HFFc6 (cell line): ENCODE measurements around the gene NAA60. TPM values are rescaled to one million over a fixed set of nuclear protein-coding genes. Genes with fewer than 3 reads are reported as not detected.

ENCODE experiments used
- DNase-seq: peaks from one replicate; pipeline ENCODE4 v3.0.0-alpha.2; 2018
- H3K27ac Mint-ChIP-seq: 2 replicates; pipeline ENCODE4 v1.8.0; 2020; ENCODE audit warnings: mild to moderate bottlenecking, mixed read lengths
- H3K27me3 Mint-ChIP-seq: 2 replicates; pipeline ENCODE4 v1.8.0; 2021; ENCODE audit warnings: mild to moderate bottlenecking, moderate library complexity, mixed read lengths; ENCODE audit not compliant: insufficient read depth
- H3K36me3 Mint-ChIP-seq: 2 replicates; pipeline ENCODE4 v1.8.0; 2021; ENCODE audit warnings: low read depth, mixed read lengths
- H3K4me1 Mint-ChIP-seq: 2 replicates; pipeline ENCODE4 v1.8.0; 2020; ENCODE audit warnings: low read depth, mixed read lengths
- H3K4me3 Mint-ChIP-seq: 2 replicates; pipeline ENCODE4 v1.8.0; 2020; ENCODE audit warnings: mild to moderate bottlenecking, moderate library complexity, mixed read lengths
- H3K9me3 Mint-ChIP-seq: 2 replicates; pipeline ENCODE4 v1.8.0; 2020; ENCODE audit warnings: mild to moderate bottlenecking, mixed read lengths
- CTCF ChIP-seq: fragments of 200-600 bp; sonication (generic); IDR thresholded peaks from 2 replicates; pipeline ENCODE4 v1.5.0; 2021; ENCODE audit warnings: antibody characterized with exemption, mild to moderate bottlenecking
- total RNA-seq, 6 experiments: library from RNA; stranded (reverse); fragmentation: NEBNext Ultra II Directional; extraction: Animal tissue kit (Norgen Biotek cat#: 25700); gene quantifications; 2 replicates in 1 of 6; 3 replicates in 5 of 6; pipeline ENCODE4 v1.2.3, GENCODE V29; 2021

NAA60 gene
- total RNA-seq, 6 experiments from 2014 or later = 30.7 to 44.6 (median 34.6) TPM

- peak; percentile 19 for DNase-seq
- no peaks in the 10 kb centered on the region for H3K9me3 Mint-ChIP-seq
- peaks cover 54% of the 10 kb centered on the region for H3K4me1 Mint-ChIP-seq
- peak overlapping the region; percentile 96 for H3K27ac Mint-ChIP-seq
- no peak; the same call in 1 of the 2 replicates for TF ChIP-seq CTCF
- H3K27me3 Mint-ChIP-seq = no peaks in the 10 kb centered on the region; the same call in 1 of the 2 replicates
- peak overlapping the region; percentile 94 for H3K4me3 Mint-ChIP-seq
- H3K36me3 Mint-ChIP-seq = peaks cover 4% of the 10 kb centered on the region; the same call in 1 of the 2 replicates
Measured at GRCh38 chr16:3458852-3459361, 15.4 kb downstream of the NAA60 start.

- TF ChIP-seq CTCF = no peak
- H3K4me1 Mint-ChIP-seq = peaks cover 48% of the 10 kb centered on the region
- H3K9me3 Mint-ChIP-seq = no peaks in the 10 kb centered on the region
- peak; percentile 65 for DNase-seq
- no peaks in the 10 kb centered on the region; the same call in 1 of the 2 replicates for H3K27me3 Mint-ChIP-seq
- H3K27ac Mint-ChIP-seq = peak overlapping the region; percentile 96
- H3K36me3 Mint-ChIP-seq = peaks cover 4% of the 10 kb centered on the region; the same call in 1 of the 2 replicates
- peak overlapping the region; percentile 94 for H3K4me3 Mint-ChIP-seq
Measured at GRCh38 chr16:3459401-3460090, 16.1 kb downstream of the NAA60 start.

DNA sequence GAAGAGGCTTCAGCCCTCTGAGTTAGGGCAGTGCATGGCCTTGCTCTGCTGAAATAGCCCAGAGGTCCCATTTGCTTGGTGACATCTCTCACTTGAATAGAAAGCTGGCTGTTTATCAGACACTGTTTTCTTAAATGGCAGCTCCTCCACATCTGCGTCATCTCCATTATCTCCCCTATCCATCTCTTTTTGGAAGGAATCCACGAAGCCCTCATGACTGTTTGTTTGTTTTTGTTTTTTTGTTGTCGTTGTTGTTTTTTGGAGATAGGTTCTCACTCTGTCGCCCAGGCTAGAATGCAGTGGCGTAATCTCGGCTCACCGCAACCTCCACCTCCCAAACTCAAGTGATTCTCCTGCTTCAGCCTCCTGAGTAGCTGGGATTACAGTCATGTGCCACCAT, 16.6 kb downstream of the NAA60 start:
- TF ChIP-seq CTCF = no peak
- Mint-ChIP-seq H3K4me3 (peak overlapping the region; percentile 94), H3K27me3 (no peaks in the 10 kb centered on the region; the same call in 1 of the 2 replicates), H3K9me3 (no peaks in the 10 kb centered on the region), H3K36me3 (peaks cover 4% of the 10 kb centered on the region; the same call in 1 of the 2 replicates), H3K4me1 (peaks cover 48% of the 10 kb centered on the region), H3K27ac (peak overlapping the region; percentile 96)
- no peak for DNase-seq

DNA sequence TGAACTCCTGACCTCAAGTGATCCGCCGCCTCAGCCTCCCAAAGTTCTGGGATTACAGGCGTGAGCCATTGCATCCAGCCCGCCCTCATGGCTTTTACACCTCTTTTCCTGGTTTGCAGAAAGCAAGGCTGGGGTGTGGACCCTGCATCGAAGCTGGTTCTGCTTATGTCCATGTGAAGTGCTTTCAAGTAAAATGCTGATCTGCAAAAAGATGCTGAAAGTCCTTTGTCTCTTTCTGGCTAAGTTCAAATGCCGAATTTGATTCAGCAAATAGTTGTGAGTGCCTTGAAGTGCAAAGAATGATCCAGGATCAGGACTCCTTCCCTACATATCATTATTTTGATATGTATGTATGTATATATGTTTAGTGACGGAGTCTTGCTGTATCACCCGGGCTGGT, 17.1 kb downstream of the NAA60 start:
- Mint-ChIP-seq H3K4me3 (no peak overlapping the region), H3K4me1 (peaks cover 48% of the 10 kb centered on the region), H3K36me3 (peaks cover 4% of the 10 kb centered on the region; the same call in 1 of the 2 replicates), H3K9me3 (no peaks in the 10 kb centered on the region), H3K27ac (no peak overlapping the region), H3K27me3 (no peaks in the 10 kb centered on the region; the same call in 1 of the 2 replicates)
- TF ChIP-seq CTCF = no peak
- no peak for DNase-seq

DNA sequence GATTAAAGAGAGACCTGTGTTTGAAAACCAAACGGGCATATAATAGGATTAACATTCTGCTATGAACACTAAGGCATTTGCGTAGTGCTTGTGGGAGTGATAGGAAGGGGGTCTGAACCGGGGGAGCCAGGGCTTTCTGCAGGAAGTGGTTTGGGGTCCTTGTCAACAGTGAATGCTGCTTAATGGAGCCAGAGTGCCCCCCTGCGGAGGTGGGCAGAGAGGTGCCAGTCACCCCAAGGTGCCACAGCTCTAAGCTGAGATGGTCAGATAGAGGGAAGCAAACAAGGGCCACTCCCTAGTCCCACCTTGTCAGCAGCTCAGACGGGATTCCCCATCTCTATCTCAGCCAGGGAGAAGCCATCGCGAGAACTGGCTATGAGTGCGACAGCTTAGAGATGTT, 17.7 kb downstream of the NAA60 start:
- peaks cover 4% of the 10 kb centered on the region; the same call in 1 of the 2 replicates for H3K36me3 Mint-ChIP-seq
- DNase-seq = no peak
- H3K9me3 Mint-ChIP-seq = no peaks in the 10 kb centered on the region
- H3K27me3 Mint-ChIP-seq = no peaks in the 10 kb centered on the region; the same call in 1 of the 2 replicates
- TF ChIP-seq CTCF = no peak
- H3K4me3 Mint-ChIP-seq = no peak overlapping the region
- no peak overlapping the region for H3K27ac Mint-ChIP-seq
- peaks cover 46% of the 10 kb centered on the region for H3K4me1 Mint-ChIP-seq
